GM12878 (cell line): ENCODE measurements around the gene SPTBN1. TPM values are rescaled to one million over a fixed set of nuclear protein-coding genes. Genes with fewer than 3 reads are reported as not detected.
A peak's percentile ranks its signal among the peaks of the same experiment; 100 is the strongest.

ENCODE experiments used
- CBX5 ChIP-seq: sonication (generic); IDR thresholded peaks from 2 replicates; pipeline ENCODE4 v1.6.1; 2016; ENCODE audit warnings: low read depth, moderate library complexity, mild to moderate bottlenecking, inconsistent platforms
- HDAC6 ChIP-seq: fragments of 200-600 bp; sonication (generic); IDR thresholded peaks from one replicate; pipeline ENCODE4 v1.8.0; 2017; ENCODE audit warnings: antibody characterized with exemption; ENCODE audit not compliant: unreplicated experiment
- IKZF1 ChIP-seq: fragments of 450-650 bp; conservative IDR thresholded peaks from 2 replicates; pipeline ENCODE4 v1.6.1; 2017; ENCODE audit warnings: antibody characterized with exemption, mild to moderate bottlenecking
- KDM1A ChIP-seq: fragments of 200-600 bp; sonication (generic); IDR thresholded peaks from 2 replicates; pipeline ENCODE4 v1.6.1; 2016; ENCODE audit warnings: borderline replicate concordance
- LARP7 ChIP-seq: fragments of 450-650 bp; IDR thresholded peaks from 2 replicates; pipeline ENCODE4 v1.6.1; 2017; ENCODE audit warnings: mild to moderate bottlenecking
- NFIC ChIP-seq: IDR thresholded peaks from 2 replicates; pipeline ENCODE4 v1.6.1; 2012; ENCODE audit warnings: low read depth, mild to moderate bottlenecking, inconsistent platforms, low read length, moderate library complexity
- NR2C2 ChIP-seq: IDR thresholded peaks from 2 replicates; pipeline ENCODE4 v1.6.1; 2011; ENCODE audit warnings: borderline replicate concordance, low read depth; ENCODE audit not compliant: control insufficient read depth, insufficient read length
- NRF1 ChIP-seq: conservative IDR thresholded peaks from 2 replicates; pipeline ENCODE4 v1.6.1; 2011; ENCODE audit warnings: mild to moderate bottlenecking, low read depth, low read length, improper control_type of control experiment
- PAX8 ChIP-seq: fragments of 450-650 bp; IDR thresholded peaks from 2 replicates; pipeline ENCODE4 v1.6.1; 2017; ENCODE audit warnings: mild to moderate bottlenecking, moderate library complexity
- PBX3 ChIP-seq: IDR thresholded peaks from 2 replicates; pipeline ENCODE4 v1.6.1; 2011; ENCODE audit warnings: mild to moderate bottlenecking, low read depth, low read length, moderate library complexity; ENCODE audit not compliant: insufficient replicate concordance
- POLR2AphosphoS5 ChIP-seq: IDR thresholded peaks from 2 replicates; pipeline ENCODE4 v1.6.1; 2011; ENCODE audit warnings: mild to moderate bottlenecking, low read length, inconsistent platforms
- POU2F2 ChIP-seq: IDR thresholded peaks from 3 replicates; pipeline ENCODE4 v1.6.1; 2011; ENCODE audit warnings: low read depth, mild to moderate bottlenecking, low read length, borderline replicate concordance
- SKIL ChIP-seq: fragments of 450-650 bp; IDR thresholded peaks from 2 replicates; pipeline ENCODE4 v1.6.1; 2017; ENCODE audit warnings: mild to moderate bottlenecking, low read depth, inconsistent platforms; ENCODE audit not compliant: poor library complexity, severe bottlenecking
- polyA plus RNA-seq, 11 experiments: library from polyadenylated mRNA; depleted of rRNA in 4 of 11; unstranded in 6 of 11; stranded (reverse) in 5 of 11; fragments of >200 nt; fragmentation: Nextera tagmentation in 4 of 11; fragmentation: Illumina TruSeq in 1 of 11; extraction: Ambion mirVana in 4 of 11; extraction: Trizol in 1 of 11; gene quantifications; 1 replicate in 1 of 11; 2 replicates in 10 of 11; pipeline versions ENCODE4 v1.2.1 to v1.2.3, GENCODE V29; 2011 to 2016; ENCODE audit warnings: inconsistent platforms in 2 of 11, missing spikeins in 2 of 11, low read depth in 1 of 11
- total RNA-seq, 4 experiments: library from RNA; depleted of rRNA in 3 of 4; stranded (reverse); fragments of >200 nt in 3 of 4; fragmentation: Illumina TruSeq in 1 of 4; extraction: Trizol in 1 of 4; gene quantifications; 2 replicates each; pipeline versions ENCODE4 v1.2.1 to v1.2.3, GENCODE V29; 2013 to 2021
- TF ChIP-seq, protein P1 (sequence below): IDR thresholded peaks from 2 replicates; pipeline ENCODE4 v1.6.1; 2012; ENCODE audit warnings: low read depth, low read length, improper control_type of control experiment
- TF ChIP-seq, protein P2 (sequence below): fragments of 450-650 bp; IDR thresholded peaks from 2 replicates; pipeline ENCODE4 v1.6.1; 2018; ENCODE audit warnings: mild to moderate bottlenecking, low read depth, moderate library complexity; ENCODE audit not compliant: partially characterized antibody
- TF ChIP-seq, protein P3 (sequence below): fragments of 150-350 bp; IDR thresholded peaks from 2 replicates; pipeline ENCODE4 v1.6.1; 2016; ENCODE audit warnings: low read depth, low read length

Gene SPTBN1
- total and polyA plus RNA-seq, 10 of the 15 experiments (the other 5 are each of a cell fraction or from before 2014, with no cell fraction given): 20.6 to 154 (median 76.7) TPM

DNA sequence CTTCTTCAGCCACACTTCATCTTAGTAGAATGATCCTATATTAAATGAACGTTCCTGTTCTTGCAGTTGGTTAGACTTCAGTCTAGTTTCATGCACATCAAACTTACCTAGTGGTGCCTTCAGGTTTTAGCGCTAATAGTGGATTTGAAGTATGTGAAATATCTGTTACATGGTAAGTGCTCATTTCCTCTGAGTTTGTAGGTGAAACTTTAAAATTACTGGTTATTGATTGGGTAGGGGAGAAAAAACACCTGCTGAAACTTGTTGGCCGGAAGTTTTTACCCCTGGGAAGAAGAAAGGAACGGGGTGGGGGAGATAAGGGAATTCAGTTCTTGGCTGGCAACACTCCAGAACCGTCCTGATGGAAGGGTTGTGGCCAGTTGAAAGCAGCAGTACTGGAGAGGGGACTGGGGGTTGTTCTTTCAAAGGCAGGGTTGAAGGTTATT is 112.8 kb downstream of the SPTBN1 start (continued):
- TF ChIP-seq, protein P1, sequence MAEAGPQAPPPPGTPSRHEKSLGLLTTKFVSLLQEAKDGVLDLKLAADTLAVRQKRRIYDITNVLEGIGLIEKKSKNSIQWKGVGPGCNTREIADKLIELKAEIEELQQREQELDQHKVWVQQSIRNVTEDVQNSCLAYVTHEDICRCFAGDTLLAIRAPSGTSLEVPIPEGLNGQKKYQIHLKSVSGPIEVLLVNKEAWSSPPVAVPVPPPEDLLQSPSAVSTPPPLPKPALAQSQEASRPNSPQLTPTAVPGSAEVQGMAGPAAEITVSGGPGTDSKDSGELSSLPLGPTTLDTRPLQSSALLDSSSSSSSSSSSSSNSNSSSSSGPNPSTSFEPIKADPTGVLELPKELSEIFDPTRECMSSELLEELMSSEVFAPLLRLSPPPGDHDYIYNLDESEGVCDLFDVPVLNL: no peak
- 0 out of 3 replicates have a peak, but pooled peaks have one; percentile 18 for TF ChIP-seq POU2F2
- TF ChIP-seq SKIL: peak; percentile 60
- peak; percentile 69; the same call in 1 of the 2 replicates for TF ChIP-seq CBX5
- TF ChIP-seq, protein P2, sequence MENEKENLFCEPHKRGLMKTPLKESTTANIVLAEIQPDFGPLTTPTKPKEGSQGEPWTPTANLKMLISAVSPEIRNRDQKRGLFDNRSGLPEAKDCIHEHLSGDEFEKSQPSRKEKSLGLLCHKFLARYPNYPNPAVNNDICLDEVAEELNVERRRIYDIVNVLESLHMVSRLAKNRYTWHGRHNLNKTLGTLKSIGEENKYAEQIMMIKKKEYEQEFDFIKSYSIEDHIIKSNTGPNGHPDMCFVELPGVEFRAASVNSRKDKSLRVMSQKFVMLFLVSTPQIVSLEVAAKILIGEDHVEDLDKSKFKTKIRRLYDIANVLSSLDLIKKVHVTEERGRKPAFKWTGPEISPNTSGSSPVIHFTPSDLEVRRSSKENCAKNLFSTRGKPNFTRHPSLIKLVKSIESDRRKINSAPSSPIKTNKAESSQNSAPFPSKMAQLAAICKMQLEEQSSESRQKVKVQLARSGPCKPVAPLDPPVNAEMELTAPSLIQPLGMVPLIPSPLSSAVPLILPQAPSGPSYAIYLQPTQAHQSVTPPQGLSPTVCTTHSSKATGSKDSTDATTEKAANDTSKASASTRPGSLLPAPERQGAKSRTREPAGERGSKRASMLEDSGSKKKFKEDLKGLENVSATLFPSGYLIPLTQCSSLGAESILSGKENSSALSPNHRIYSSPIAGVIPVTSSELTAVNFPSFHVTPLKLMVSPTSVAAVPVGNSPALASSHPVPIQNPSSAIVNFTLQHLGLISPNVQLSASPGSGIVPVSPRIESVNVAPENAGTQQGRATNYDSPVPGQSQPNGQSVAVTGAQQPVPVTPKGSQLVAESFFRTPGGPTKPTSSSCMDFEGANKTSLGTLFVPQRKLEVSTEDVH: no peak
- TF ChIP-seq PBX3: no peak
- peak; percentile 68 for TF ChIP-seq IKZF1
- no peak for TF ChIP-seq HDAC6
- TF ChIP-seq PAX8: no peak
- TF ChIP-seq KDM1A: no peak
- TF ChIP-seq NFIC: peak; percentile 72
- no peak for TF ChIP-seq LARP7
- TF ChIP-seq POLR2AphosphoS5: peak; percentile 45; the same call in 1 of the 2 replicates
- TF ChIP-seq, protein P3, sequence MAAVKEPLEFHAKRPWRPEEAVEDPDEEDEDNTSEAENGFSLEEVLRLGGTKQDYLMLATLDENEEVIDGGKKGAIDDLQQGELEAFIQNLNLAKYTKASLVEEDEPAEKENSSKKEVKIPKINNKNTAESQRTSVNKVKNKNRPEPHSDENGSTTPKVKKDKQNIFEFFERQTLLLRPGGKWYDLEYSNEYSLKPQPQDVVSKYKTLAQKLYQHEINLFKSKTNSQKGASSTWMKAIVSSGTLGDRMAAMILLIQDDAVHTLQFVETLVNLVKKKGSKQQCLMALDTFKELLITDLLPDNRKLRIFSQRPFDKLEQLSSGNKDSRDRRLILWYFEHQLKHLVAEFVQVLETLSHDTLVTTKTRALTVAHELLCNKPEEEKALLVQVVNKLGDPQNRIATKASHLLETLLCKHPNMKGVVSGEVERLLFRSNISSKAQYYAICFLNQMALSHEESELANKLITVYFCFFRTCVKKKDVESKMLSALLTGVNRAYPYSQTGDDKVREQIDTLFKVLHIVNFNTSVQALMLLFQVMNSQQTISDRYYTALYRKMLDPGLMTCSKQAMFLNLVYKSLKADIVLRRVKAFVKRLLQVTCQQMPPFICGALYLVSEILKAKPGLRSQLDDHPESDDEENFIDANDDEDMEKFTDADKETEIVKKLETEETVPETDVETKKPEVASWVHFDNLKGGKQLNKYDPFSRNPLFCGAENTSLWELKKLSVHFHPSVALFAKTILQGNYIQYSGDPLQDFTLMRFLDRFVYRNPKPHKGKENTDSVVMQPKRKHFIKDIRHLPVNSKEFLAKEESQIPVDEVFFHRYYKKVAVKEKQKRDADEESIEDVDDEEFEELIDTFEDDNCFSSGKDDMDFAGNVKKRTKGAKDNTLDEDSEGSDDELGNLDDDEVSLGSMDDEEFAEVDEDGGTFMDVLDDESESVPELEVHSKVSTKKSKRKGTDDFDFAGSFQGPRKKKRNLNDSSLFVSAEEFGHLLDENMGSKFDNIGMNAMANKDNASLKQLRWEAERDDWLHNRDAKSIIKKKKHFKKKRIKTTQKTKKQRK: no peak
- no peak for TF ChIP-seq NRF1
- no peak for TF ChIP-seq NR2C2
